B cell (primary cell): ENCODE measurements around the gene CS. TPM values are rescaled to one million over a fixed set of nuclear protein-coding genes. Genes with fewer than 3 reads are reported as not detected.

ENCODE experiments used
- ATAC-seq: fragments of 200-7000 bp; cut with Tn5 transposase; one replicate; pipeline ENCODE4 v1.10.0; 2021; ENCODE audit warnings: low read depth, mild to moderate bottlenecking, moderate number of reproducible peaks, moderate library complexity
- CTCF ChIA-PET: fragments of 350-600 bp; sonication (Branson Sonifier 250); formaldehyde crosslinking; loops from one replicate; lab custom pipeline; 2021; ENCODE audit warnings: antibody characterized with exemption, inconsistent platforms; lab: Charles Lee
- POLR2A ChIA-PET: fragments of 350-600 bp; sonication (Branson Sonifier 250); formaldehyde crosslinking; loops from one replicate; lab custom pipeline; 2021; ENCODE audit warnings: antibody characterized with exemption; lab: Charles Lee
- DNase-seq: peaks from one replicate; pipeline ENCODE4 v3.0.0; 2013
- H2AFZ ChIP-seq: 2 replicates; pipeline ENCODE4 v1.6.1; 2012; ENCODE audit warnings: mild to moderate bottlenecking, low read depth, low read length; ENCODE audit not compliant: insufficient read depth, poor library complexity, severe bottlenecking
- H3K27ac ChIP-seq, 2 donors: 1 replicate in 1 of 2; 2 replicates in 1 of 2; pipeline ENCODE4 v1.5.1; 2012 to 2013; ENCODE audit warnings: low read length in 2 of 2, mild to moderate bottlenecking in 2 of 2, moderate library complexity in 1 of 2
- H3K27me3 ChIP-seq, 4 experiments: fragments of 200-600 bp in 1 of 4; sonication (generic) in 1 of 4; replicated peaks in 1 of 4; 1 replicate in 2 of 4; 2 replicates in 2 of 4; pipeline versions ENCODE4 v1.6.1 to v1.7.0; 2013 to 2016; ENCODE audit warnings: low read length in 3 of 4, mild to moderate bottlenecking in 2 of 4, mixed read lengths in 1 of 4, moderate library complexity in 1 of 4; ENCODE audit not compliant: insufficient read depth in 4 of 4, control insufficient read depth in 3 of 4; ENCODE audit errors: control extremely low read depth in 1 of 4
- H3K36me3 ChIP-seq, 2 experiments: replicated peaks in 1 of 2; 1 replicate in 1 of 2; 2 replicates in 1 of 2; pipeline versions ENCODE4 v1.6.1 to v1.7.1; 2013; ENCODE audit warnings: low read length in 1 of 2; ENCODE audit not compliant: insufficient read depth in 2 of 2, control insufficient read depth in 1 of 2; ENCODE audit errors: control extremely low read depth in 1 of 2, extremely low read depth in 1 of 2
- H3K4me1 ChIP-seq, 2 donors: fragments of 200-600 bp in 1 of 2; sonication (generic) in 1 of 2; 1 replicate in 1 of 2; 2 replicates in 1 of 2; pipeline versions ENCODE4 v1.5.1 to v1.6.1; 2013 to 2017; ENCODE audit warnings: low read length in 2 of 2; ENCODE audit not compliant: control insufficient read depth in 2 of 2, insufficient read depth in 2 of 2
- H3K4me2 ChIP-seq: replicated peaks from 2 replicates; pipeline ENCODE3; 2012; ENCODE audit warnings: mild to moderate bottlenecking, low read depth, low read length; ENCODE audit not compliant: poor library complexity, severe bottlenecking
- H3K4me3 ChIP-seq, 5 experiments: fragments of 200-600 bp in 1 of 5; sonication (generic) in 1 of 5; 1 replicate in 3 of 5; 2 replicates in 2 of 5; pipeline versions ENCODE4 v1.5.1 to v1.7.0; 2011 to 2016; ENCODE audit warnings: low read length in 4 of 5, mild to moderate bottlenecking in 4 of 5, low read depth in 2 of 5, control low read depth in 1 of 5, moderate library complexity in 1 of 5; ENCODE audit not compliant: insufficient read depth in 1 of 5; ENCODE audit errors: control extremely low read depth in 1 of 5, extremely low read depth in 1 of 5
- H3K79me2 ChIP-seq: fragments of 200-600 bp; sonication (generic); one replicate; pipeline ENCODE4 v1.6.0; 2016; ENCODE audit warnings: low read length; ENCODE audit not compliant: control insufficient read depth, insufficient read depth
- H3K9ac ChIP-seq: fragments of 200-600 bp; sonication (generic); 2 replicates; pipeline ENCODE4 v1.6.1; 2017; ENCODE audit warnings: mild to moderate bottlenecking, low read length, moderate library complexity
- H3K9me3 ChIP-seq, 3 donors: one replicate each; pipeline versions ENCODE4 v1.6.1 to v1.7.1; 2013; ENCODE audit warnings: low read length in 2 of 3; ENCODE audit not compliant: control insufficient read depth in 2 of 3, insufficient read depth in 1 of 3; ENCODE audit errors: control extremely low read depth in 1 of 3
- H4K20me1 ChIP-seq: 2 replicates; pipeline ENCODE4 v1.6.0; 2012; ENCODE audit warnings: mild to moderate bottlenecking, low read length; ENCODE audit not compliant: insufficient read depth, control insufficient read depth, poor library complexity, severe bottlenecking
- H3K27ac Mint-ChIP-seq: one replicate; pipeline ENCODE4 v1.8.0; 2021; ENCODE audit warnings: mixed read lengths
- H3K27me3 Mint-ChIP-seq: one replicate; pipeline ENCODE4 v1.8.0; 2021; ENCODE audit warnings: mixed read lengths
- H3K4me1 Mint-ChIP-seq: one replicate; pipeline ENCODE4 v1.8.0; 2021; ENCODE audit warnings: mixed read lengths
- H3K4me3 Mint-ChIP-seq: one replicate; pipeline ENCODE4 v1.8.0; 2021; ENCODE audit warnings: mixed read lengths
- H3K9me3 Mint-ChIP-seq: one replicate; pipeline ENCODE4 v1.8.0; 2022; ENCODE audit warnings: mixed read lengths; ENCODE audit not compliant: insufficient read depth
- EZH2 ChIP-seq: IDR thresholded peaks from 2 replicates; pipeline ENCODE4 v1.6.1; 2012; ENCODE audit warnings: borderline replicate concordance, low read depth, mild to moderate bottlenecking, moderate library complexity, low read length; ENCODE audit not compliant: insufficient read depth, poor library complexity, severe bottlenecking
- WGBS: methylation state at CpG from one replicate; pipeline ENCODE4 v1.1.5; 2013; ENCODE audit warnings: missing lambda C conversion rate; ENCODE audit not compliant: insufficient coverage; 5-methylcytosine and 5-hydroxymethylcytosine counted together
- intact Hi-C: fragments of 100-400 bp; cut with micrococcal nuclease; formaldehyde crosslinking; loops from one replicate; pipeline ENCODE4 v1.10.0; 2022
- polyA plus RNA-seq: library from polyadenylated mRNA; depleted of rRNA; stranded (reverse); fragments of >200 nt; gene quantifications from 2 replicates; pipeline ENCODE4 v1.2.3, GENCODE V29; 2012
- total RNA-seq, 2 donors: library from RNA; stranded (reverse); fragments of 120-200 nt in 1 of 2; gene quantifications; 1 replicate in 1 of 2; 2 replicates in 1 of 2; pipeline versions ENCODE4 v1.2.3 to v1.2.4, GENCODE V29; 2013 to 2022
- TF ChIP-seq, protein P1 (sequence below): fragments of 200-600 bp; IDR thresholded peaks from one replicate; pipeline ENCODE4 v1.8.0; 2022; ENCODE audit warnings: antibody characterized with exemption, mild to moderate bottlenecking

CS gene
- total and polyA plus RNA-seq, 2 donors (not counting 1 experiment from before 2014, with no cell fraction given) = 114 to 154 TPM

DNA sequence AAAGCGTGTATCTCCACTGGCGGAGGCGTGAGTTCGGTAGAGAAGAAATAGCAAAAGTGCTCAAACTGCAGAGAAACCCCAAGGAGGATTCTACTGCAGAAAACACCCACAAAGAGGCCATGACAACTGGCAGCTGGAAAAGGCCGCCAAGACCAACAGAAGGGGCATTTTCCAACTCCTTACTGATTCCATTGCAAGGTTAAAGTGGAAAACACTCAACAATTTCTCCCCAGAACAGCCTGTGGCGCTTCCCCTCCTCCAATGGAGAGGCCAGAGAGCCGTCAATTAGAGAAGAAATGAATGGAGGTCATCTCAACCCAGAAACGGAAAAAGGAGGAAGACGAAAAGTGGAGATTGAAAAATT, 41.3 kb downstream of the CS start:
- H3K9ac ChIP-seq = peak overlapping the region; percentile 97
- H2AFZ ChIP-seq = peak overlapping the region; percentile 100
- no peak for TF ChIP-seq EZH2
- TF ChIP-seq, protein P1, sequence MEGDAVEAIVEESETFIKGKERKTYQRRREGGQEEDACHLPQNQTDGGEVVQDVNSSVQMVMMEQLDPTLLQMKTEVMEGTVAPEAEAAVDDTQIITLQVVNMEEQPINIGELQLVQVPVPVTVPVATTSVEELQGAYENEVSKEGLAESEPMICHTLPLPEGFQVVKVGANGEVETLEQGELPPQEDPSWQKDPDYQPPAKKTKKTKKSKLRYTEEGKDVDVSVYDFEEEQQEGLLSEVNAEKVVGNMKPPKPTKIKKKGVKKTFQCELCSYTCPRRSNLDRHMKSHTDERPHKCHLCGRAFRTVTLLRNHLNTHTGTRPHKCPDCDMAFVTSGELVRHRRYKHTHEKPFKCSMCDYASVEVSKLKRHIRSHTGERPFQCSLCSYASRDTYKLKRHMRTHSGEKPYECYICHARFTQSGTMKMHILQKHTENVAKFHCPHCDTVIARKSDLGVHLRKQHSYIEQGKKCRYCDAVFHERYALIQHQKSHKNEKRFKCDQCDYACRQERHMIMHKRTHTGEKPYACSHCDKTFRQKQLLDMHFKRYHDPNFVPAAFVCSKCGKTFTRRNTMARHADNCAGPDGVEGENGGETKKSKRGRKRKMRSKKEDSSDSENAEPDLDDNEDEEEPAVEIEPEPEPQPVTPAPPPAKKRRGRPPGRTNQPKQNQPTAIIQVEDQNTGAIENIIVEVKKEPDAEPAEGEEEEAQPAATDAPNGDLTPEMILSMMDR = no peak

More for the DNA sequence above, 41.3 kb downstream of the CS start:
- DNase-seq (no peak), ATAC-seq (no peak)
- Mint-ChIP-seq H3K27ac (peak overlapping the region; percentile 92), H3K27me3 (no peaks in the 10 kb centered on the region), H3K9me3 (no peaks in the 10 kb centered on the region), H3K4me3 (peak overlapping the region; percentile 90), H3K4me1 (peaks cover 18% of the 10 kb centered on the region)
- Histone ChIP-seq H3K27ac (peak overlapping the region; percentile 60 to 81), H3K79me2 (peaks cover 35% of the 10 kb centered on the region), H3K27me3 (no peaks in the 10 kb centered on the region), H3K9me3 (no peaks in the 10 kb centered on the region), H4K20me1 (peaks cover 21% of the 10 kb centered on the region), H3K4me1 (peaks cover 16 to 21% of the 10 kb centered on the region in 2 donors), H3K4me3 (peak overlapping the region; percentile 32 to 99 (median 77)), H3K36me3 (peaks cover 0 to 24% of the 10 kb centered on the region in 2 experiments), H3K4me2 (peak overlapping the region; percentile 98)
- intact Hi-C loops = loop anchor here (1.0 to 5.0 kb wide), 8 partner anchors 8 to 205 kb away; partner anchors contain the start of genes CS, NABP2 and ZC3H10
- CTCF ChIA-PET = interaction anchor here (0.6 to 5.8 kb wide), 28 partner anchors 9 to 520 kb away, joined by 3 to 40 read pairs (median 4); partner anchors contain the start of genes RNF41, RPL41, SMARCC2 and SPRYD4
- POLR2A ChIA-PET = interaction anchor here (1.6 to 2.3 kb wide), 3 partner anchors 8 to 141 kb away, joined by 3 to 12 read pairs (median 6); partner anchors contain the start of genes COQ10A, CS and ZC3H10
- WGBS = 7% methylated on average over 3 of the region's 9 CpGs
